Measurements from ENCODE around the gene PNPLA6.

DNA sequence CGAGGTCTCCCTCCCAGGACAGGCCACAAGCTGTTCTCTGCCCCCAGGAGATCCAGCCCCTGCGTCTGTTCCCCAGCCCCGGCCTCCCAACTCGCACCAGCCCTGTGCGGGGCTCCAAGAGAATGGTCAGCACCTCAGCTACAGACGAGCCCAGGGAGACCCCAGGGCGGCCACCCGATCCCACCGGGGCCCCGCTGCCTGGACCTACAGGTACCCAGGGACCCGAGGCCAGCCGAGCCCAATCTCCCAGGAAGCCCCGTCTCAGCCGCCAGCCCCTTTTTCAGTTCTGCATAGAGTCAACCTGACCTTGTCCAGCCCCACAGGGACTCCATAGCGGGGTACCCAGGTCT, 5.9 kb downstream of the PNPLA6 start:
- TF ChIP-seq, protein P1, sequence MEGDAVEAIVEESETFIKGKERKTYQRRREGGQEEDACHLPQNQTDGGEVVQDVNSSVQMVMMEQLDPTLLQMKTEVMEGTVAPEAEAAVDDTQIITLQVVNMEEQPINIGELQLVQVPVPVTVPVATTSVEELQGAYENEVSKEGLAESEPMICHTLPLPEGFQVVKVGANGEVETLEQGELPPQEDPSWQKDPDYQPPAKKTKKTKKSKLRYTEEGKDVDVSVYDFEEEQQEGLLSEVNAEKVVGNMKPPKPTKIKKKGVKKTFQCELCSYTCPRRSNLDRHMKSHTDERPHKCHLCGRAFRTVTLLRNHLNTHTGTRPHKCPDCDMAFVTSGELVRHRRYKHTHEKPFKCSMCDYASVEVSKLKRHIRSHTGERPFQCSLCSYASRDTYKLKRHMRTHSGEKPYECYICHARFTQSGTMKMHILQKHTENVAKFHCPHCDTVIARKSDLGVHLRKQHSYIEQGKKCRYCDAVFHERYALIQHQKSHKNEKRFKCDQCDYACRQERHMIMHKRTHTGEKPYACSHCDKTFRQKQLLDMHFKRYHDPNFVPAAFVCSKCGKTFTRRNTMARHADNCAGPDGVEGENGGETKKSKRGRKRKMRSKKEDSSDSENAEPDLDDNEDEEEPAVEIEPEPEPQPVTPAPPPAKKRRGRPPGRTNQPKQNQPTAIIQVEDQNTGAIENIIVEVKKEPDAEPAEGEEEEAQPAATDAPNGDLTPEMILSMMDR (IDR thresholded peaks at IDR 0.05), result no peak
- TF ChIP-seq POLR2A (IDR thresholded peaks at IDR 0.05) (no peak), POLR2AphosphoS5 (IDR thresholded peaks at IDR 0.05) (no peak)
